H1 (cell line): Measurements from ENCODE around the gene ABI2. TPM values are rescaled to one million over a fixed set of nuclear protein-coding genes. Genes with fewer than 3 reads are reported as not detected.

Experiments used
- CTCF ChIA-PET: fragments of 300-600 bp; sonication (Branson Sonifier 250); formaldehyde crosslinking; loops from one replicate; lab custom pipeline; 2021; ENCODE audit not compliant: partially characterized antibody; lab: Charles Lee
- POLR2A ChIA-PET: fragments of 300-600 bp; sonication (Branson Sonifier 250); formaldehyde crosslinking; loops from one replicate; lab custom pipeline; 2021; ENCODE audit warnings: inconsistent platforms; ENCODE audit not compliant: partially characterized antibody; lab: Charles Lee
- DNase-seq, 2 experiments: peaks; one replicate each; pipeline versions ENCODE4 v3.0.0 to v3.0.0-alpha.2; 2010 to 2022; ENCODE audit warnings: low spot score in 2 of 2, low read depth in 1 of 2, mixed read lengths in 1 of 2
- FAIRE-seq: peaks from 2 replicates; lab custom pipeline; 2011; peaks lifted over from hg19 to GRCh38; lab: Jason Lieb, UNC
- H2AFZ ChIP-seq: 2 replicates; pipeline ENCODE4 v1.8.1; 2012; ENCODE audit warnings: low read length, inconsistent platforms
- H2AK5ac ChIP-seq: 2 replicates; pipeline ENCODE4 v1.6.1; 2013; ENCODE audit warnings: low read depth, low read length
- H2BK120ac ChIP-seq: replicated peaks from 2 replicates; pipeline ENCODE3; 2013; ENCODE audit warnings: low read depth, low read length, inconsistent platforms
- H2BK12ac ChIP-seq: 2 replicates; pipeline ENCODE4 v1.6.1; 2013; ENCODE audit warnings: low read depth, low read length
- H2BK15ac ChIP-seq: 2 replicates; pipeline ENCODE4 v1.6.1; 2013; ENCODE audit warnings: low read length
- H2BK20ac ChIP-seq: 2 replicates; pipeline ENCODE4 v1.6.1; 2013; ENCODE audit warnings: low read length
- H2BK5ac ChIP-seq: 2 replicates; pipeline ENCODE4 v1.6.1; 2013; ENCODE audit warnings: low read depth, low read length
- H3K14ac ChIP-seq: 2 replicates; pipeline ENCODE4 v1.6.1; 2013; ENCODE audit warnings: inconsistent platforms; ENCODE audit not compliant: insufficient read length
- H3K18ac ChIP-seq: 2 replicates; pipeline ENCODE4 v1.6.1; 2013; ENCODE audit warnings: low read length; ENCODE audit errors: extremely low read depth
- H3K23ac ChIP-seq: 2 replicates; pipeline ENCODE4 v1.6.1; 2013; ENCODE audit warnings: inconsistent platforms; ENCODE audit not compliant: insufficient read length
- H3K23me2 ChIP-seq: 2 replicates; pipeline ENCODE4 v1.6.1; 2013; ENCODE audit warnings: low read depth, low read length
- H3K27ac ChIP-seq: 2 replicates; pipeline ENCODE4 v1.6.1; 2011; ENCODE audit warnings: low read depth, low read length, inconsistent platforms
- H3K27me3 ChIP-seq, 4 experiments: replicated peaks in 1 of 4; 1 replicate in 1 of 4; 2 replicates in 3 of 4; pipeline versions ENCODE4 v1.6.1 to v1.8.1; 2011 to 2013; ENCODE audit warnings: low read length in 3 of 4, mild to moderate bottlenecking in 3 of 4, inconsistent platforms in 2 of 4, mixed read lengths in 2 of 4, moderate library complexity in 1 of 4; ENCODE audit not compliant: control insufficient read depth in 3 of 4, insufficient read depth in 3 of 4; ENCODE audit errors: extremely low read depth in 1 of 4
- H3K36me3 ChIP-seq, 4 experiments: 2 replicates each; pipeline versions ENCODE4 v1.6.1 to v1.8.1; 2011 to 2013; ENCODE audit warnings: mild to moderate bottlenecking in 4 of 4, low read length in 3 of 4, moderate library complexity in 2 of 4, control low read depth in 1 of 4, inconsistent platforms in 1 of 4; ENCODE audit not compliant: insufficient read depth in 4 of 4, control insufficient read depth in 2 of 4
- H3K4ac ChIP-seq: replicated peaks from 2 replicates; pipeline ENCODE3; 2013; ENCODE audit warnings: low read length, low read depth, mixed read lengths, inconsistent platforms; ENCODE audit not compliant: insufficient read length
- H3K4me1 ChIP-seq, 4 experiments: replicated peaks in 1 of 4; 1 replicate in 1 of 4; 2 replicates in 3 of 4; pipeline versions ENCODE4 v1.6.1 to v1.8.1; 2011 to 2013; ENCODE audit warnings: low read length in 3 of 4, inconsistent platforms in 2 of 4, mixed read lengths in 1 of 4; ENCODE audit not compliant: insufficient read depth in 4 of 4, control insufficient read depth in 3 of 4
- H3K4me2 ChIP-seq, 2 experiments: 2 replicates each; pipeline versions ENCODE4 v1.6.1 to v1.8.1; 2011 to 2013; ENCODE audit warnings: low read depth in 2 of 2, low read length in 2 of 2, control low read depth in 1 of 2, inconsistent platforms in 1 of 2, mild to moderate bottlenecking in 1 of 2; ENCODE audit not compliant: insufficient read depth in 1 of 2
- H3K4me3 ChIP-seq, 4 experiments: fragments of 200-600, 300-600 bp in 1 of 4; sonication (generic), shearing (Covaris generic), sonication (Bioruptor Twin) in 1 of 4; 2 replicates each; pipeline versions ENCODE4 v1.5.1 to v1.8.1; 2011 to 2016; ENCODE audit warnings: low read length in 4 of 4, low read depth in 3 of 4, control low read depth in 2 of 4, inconsistent platforms in 2 of 4, mild to moderate bottlenecking in 2 of 4, mixed read lengths in 1 of 4, moderate library complexity in 1 of 4; ENCODE audit not compliant: insufficient read depth in 2 of 4; ENCODE audit errors: extremely low read depth in 1 of 4
- H3K56ac ChIP-seq: replicated peaks from 2 replicates; pipeline ENCODE3; 2013; ENCODE audit warnings: low read depth, mild to moderate bottlenecking, mixed read lengths, low read length, inconsistent platforms; ENCODE audit not compliant: insufficient read length
- H3K79me1 ChIP-seq: 2 replicates; pipeline ENCODE4 v1.6.1; 2013; ENCODE audit warnings: low read depth, low read length, control low read depth
- H3K79me2 ChIP-seq, 2 experiments: 2 replicates each; pipeline versions ENCODE4 v1.6.1 to v1.8.1; 2012 to 2013; ENCODE audit warnings: low read length in 2 of 2, mild to moderate bottlenecking in 2 of 2, inconsistent platforms in 1 of 2; ENCODE audit not compliant: insufficient read depth in 2 of 2, control insufficient read depth in 1 of 2
- H3K9ac ChIP-seq, 4 experiments: replicated peaks in 1 of 4; 1 replicate in 1 of 4; 2 replicates in 3 of 4; pipeline versions ENCODE4 v1.6.1 to v1.8.1; 2011 to 2013; ENCODE audit warnings: low read depth in 3 of 4, low read length in 3 of 4, control low read depth in 2 of 4, mild to moderate bottlenecking in 2 of 4, moderate library complexity in 2 of 4, inconsistent platforms in 1 of 4; ENCODE audit errors: extremely low read depth in 1 of 4
- H3K9me3 ChIP-seq, 2 experiments: 2 replicates each; pipeline versions ENCODE4 v1.6.1 to v1.8.1; 2012 to 2013; ENCODE audit warnings: mild to moderate bottlenecking in 2 of 2, moderate library complexity in 2 of 2, control low read depth in 1 of 2, inconsistent platforms in 1 of 2, low read depth in 1 of 2, low read length in 1 of 2, mixed read lengths in 1 of 2; ENCODE audit not compliant: insufficient read depth in 2 of 2
- H4K20me1 ChIP-seq, 2 experiments: replicated peaks in 1 of 2; 2 replicates each; pipeline versions ENCODE3 to v1.8.1; 2011 to 2013; ENCODE audit warnings: inconsistent platforms in 2 of 2, low read length in 2 of 2, mild to moderate bottlenecking in 1 of 2; ENCODE audit not compliant: insufficient read depth in 2 of 2, control insufficient read depth in 1 of 2
- H4K5ac ChIP-seq: 2 replicates; pipeline ENCODE4 v1.6.1; 2013; ENCODE audit warnings: low read length, low read depth, mixed read lengths, inconsistent platforms; ENCODE audit not compliant: insufficient read length
- H4K8ac ChIP-seq: 2 replicates; pipeline ENCODE4 v1.8.0; 2013; ENCODE audit warnings: mild to moderate bottlenecking, moderate library complexity, low read length, inconsistent platforms; ENCODE audit not compliant: insufficient read depth; ENCODE audit errors: extremely low read depth
- H4K91ac ChIP-seq: replicated peaks from 2 replicates; pipeline ENCODE3; 2013; ENCODE audit warnings: low read length, mixed read lengths, inconsistent platforms; ENCODE audit not compliant: insufficient read length
- CREB1 ChIP-seq: IDR thresholded peaks from 2 replicates; pipeline ENCODE4 v1.6.1; 2012; ENCODE audit warnings: inconsistent platforms
- POLR2A ChIP-seq, 2 experiments: IDR thresholded peaks; 1 replicate in 1 of 2; 2 replicates in 1 of 2; pipeline ENCODE4 v1.6.1; 2011; ENCODE audit warnings: low read depth in 2 of 2, low read length in 2 of 2, mild to moderate bottlenecking in 2 of 2; ENCODE audit errors: control extremely low read depth in 1 of 2
- USF2 ChIP-seq: IDR thresholded peaks from 2 replicates; pipeline ENCODE4 v1.6.1; 2011; ENCODE audit warnings: low read length, improper control_type of control experiment
- WGBS, 2 experiments: shearing (Covaris generic) in 1 of 2; methylation state at CpG; one replicate each; pipeline versions ENCODE4 v1.1.6 to v1.1.7; 2013 to 2015; ENCODE audit warnings: low lambda C conversion rate in 2 of 2, mixed read lengths in 2 of 2, inconsistent platforms in 1 of 2, low coverage in 1 of 2, missing lambda C conversion rate in 1 of 2; ENCODE audit not compliant: insufficient replicate concordance in 2 of 2, insufficient coverage in 1 of 2, insufficient read length in 1 of 2; ENCODE audit errors: extremely low coverage in 1 of 2, missing lambda C conversion rate in 1 of 2; 5-methylcytosine and 5-hydroxymethylcytosine counted together
- polyA plus RNA-seq, 7 experiments: library from polyadenylated mRNA; depleted of rRNA in 3 of 7; stranded (reverse) in 5 of 7; unstranded in 2 of 7; fragments of >200 nt in 5 of 7; fragments of 200-250 nt in 2 of 7; gene quantifications; 1 replicate in 5 of 7; 2 replicates in 1 of 7; 4 replicates in 1 of 7; pipeline versions ENCODE4 v1.2.1 to v1.2.3, GENCODE V29; 2011 to 2013; ENCODE audit warnings: missing spikeins in 2 of 7, mixed read lengths in 2 of 7
- total RNA-seq: library from RNA; stranded (reverse); fragmentation: NEBNext Ultra II Directional; extraction: Animal tissue kit (Norgen Biotek cat#: 25700); gene quantifications from 2 replicates; pipeline ENCODE4 v1.2.1, GENCODE V29; 2021

Gene ABI2
- total and polyA plus RNA-seq, 2 of the 8 experiments (the other 6 are each of a cell fraction or from before 2014, with no cell fraction given): 62.3 to 118 TPM

GRCh38 chr2:203399031-203399430, 70.8 kb downstream of the ABI2 start:
- Histone ChIP-seq H3K4me2 (no peak overlapping the region), H3K56ac (no peak overlapping the region), H4K5ac (no peak overlapping the region), H3K27ac (no peak overlapping the region), H2BK15ac (no peak overlapping the region), H4K91ac (no peak overlapping the region), H3K9ac (no peak overlapping the region), H3K79me2 (no peaks in the 10 kb centered on the region), H3K23me2 (no peaks in the 10 kb centered on the region), H3K79me1 (no peaks in the 10 kb centered on the region), H3K14ac (no peak overlapping the region), H3K23ac (no peak overlapping the region), H2BK20ac (no peak overlapping the region), H3K9me3 (no peaks in the 10 kb centered on the region), H4K20me1 (peaks cover 0 to 2% of the 10 kb centered on the region in 2 experiments), H4K8ac (no peak overlapping the region), H2BK120ac (no peak overlapping the region), H3K18ac (no peak overlapping the region), H3K27me3 (no peaks in the 10 kb centered on the region), H3K36me3 (peaks cover 5 to 54% (median 21%) of the 10 kb centered on the region in 4 experiments), H3K4me3 (no peak overlapping the region), H2AK5ac (no peak overlapping the region), H2BK5ac (no peak overlapping the region), H3K4me1 (no peaks in the 10 kb centered on the region; a peak in 1 of 7 replicates), H2BK12ac (no peak overlapping the region), H3K4ac (no peak overlapping the region), H2AFZ (no peak overlapping the region)
- FAIRE-seq: no peak
- DNase-seq: no peak
- 97% methylated on average over 1 of the region's 1 CpG; no CpG with 5 or more reads in 1 of the 2 experiments for WGBS, 2 experiments
- TF ChIP-seq POLR2A (IDR thresholded peaks at IDR 0.05; ENCODE audit: control extremely low read depth in 1 of 2, low read depth in 2 of 2, low read length in 2 of 2) (no peak), CREB1 (no peak), USF2 (no peak)
- ChIA-PET POLR2A (no interaction called here), CTCF (interaction anchor here (1.6 kb wide), 1 partner anchor 26 kb away, joined by 3 read pairs; no protein-coding TSS in a partner anchor)
